GM21528 (cell line): ENCODE measurements around the gene CD247.
A peak's percentile ranks its signal among the peaks of the same experiment; 100 is the strongest.

ENCODE experiments used
- ATAC-seq: cut with Tn5 transposase; IDR thresholded peaks from one replicate; pipeline ENCODE4 v1.9.1; 2021; ENCODE audit warnings: mild to moderate bottlenecking, moderate library complexity; ENCODE audit not compliant: unreplicated experiment, low FRiP score

CD247 gene

GRCh38 chr1:167512046-167512654 lies 6.2 kb downstream of the CD247 start:
- no peak for ATAC-seq

- no peak for ATAC-seq
These were observed 6.8 kb downstream of the CD247 start for GRCh38 chr1:167511374-167511986.

- no peak for ATAC-seq
These were observed 7.4 kb downstream of the CD247 start for GRCh38 chr1:167510881-167511280.

- no peak for ATAC-seq
These were observed 8.1 kb downstream of the CD247 start for GRCh38 chr1:167510244-167510643.

- ATAC-seq: no peak
These were observed 8.7 kb downstream of the CD247 start for GRCh38 chr1:167509587-167509986.

- no peak for ATAC-seq
These were observed 10.6 kb downstream of the CD247 start for GRCh38 chr1:167507719-167508118.

- ATAC-seq: no peak
These were observed 13.9 kb downstream of the CD247 start for GRCh38 chr1:167504467-167504827.

GRCh38 chr1:167503626-167504466 lies 14.5 kb downstream of the CD247 start:
- ATAC-seq: no peak

GRCh38 chr1:167502719-167503462 lies 15.4 kb downstream of the CD247 start:
- ATAC-seq: no peak

- ATAC-seq: no peak
These were observed 16.2 kb downstream of the CD247 start for GRCh38 chr1:167502192-167502551.

GRCh38 chr1:167501515-167502191 lies 16.7 kb downstream of the CD247 start:
- no peak for ATAC-seq

GRCh38 chr1:167500283-167500860 lies 18.0 kb downstream of the CD247 start:
- no peak for ATAC-seq

GRCh38 chr1:167499664-167500101 lies 18.6 kb downstream of the CD247 start:
- peak; percentile 93 for ATAC-seq

GRCh38 chr1:167499106-167499505 lies 19.2 kb downstream of the CD247 start:
- ATAC-seq: no peak

GRCh38 chr1:167496797-167497619 lies 21.3 kb downstream of the CD247 start:
- ATAC-seq: no peak

GRCh38 chr1:167493372-167493771 lies 25.0 kb downstream of the CD247 start:
- ATAC-seq: no peak

- ATAC-seq: no peak
These were observed 25.8 kb downstream of the CD247 start for GRCh38 chr1:167492481-167492910.

- no peak for ATAC-seq
These were observed 26.5 kb downstream of the CD247 start for GRCh38 chr1:167491586-167492461.
